Prostate gland (tissue), 2 donors: Measurements from ENCODE around the gene CCRL2. TPM values are rescaled to one million over a fixed set of nuclear protein-coding genes. Genes with fewer than 3 reads are reported as not detected.

Source experiments
- DNase-seq: peaks from one replicate; pipeline ENCODE4 v3.0.0-alpha.2; 2019; ENCODE audit warnings: low spot score
- H3K27ac ChIP-seq, 2 donors: fragments of 200-600 bp; sonication (generic); 2 replicates each; pipeline ENCODE4 v1.5.1; 2017 to 2019
- H3K27me3 ChIP-seq: fragments of 200-600 bp; sonication (generic); replicated peaks from 2 replicates; pipeline ENCODE4 v1.5.1; 2019; ENCODE audit not compliant: insufficient read depth
- H3K36me3 ChIP-seq, 2 donors: fragments of 200-600 bp; sonication (generic); 1 replicate in 1 of 2; 2 replicates in 1 of 2; pipeline versions ENCODE4 v1.5.1 to v1.8.1; 2017 to 2019
- H3K4me1 ChIP-seq: fragments of 200-600 bp; sonication (generic); replicated peaks from 2 replicates; pipeline ENCODE4 v1.5.1; 2019
- H3K4me3 ChIP-seq, 2 donors: fragments of 200-600 bp; sonication (generic); 2 replicates each; pipeline ENCODE4 v1.5.1; 2017 to 2019
- H3K9me3 ChIP-seq: fragments of 200-600 bp; sonication (generic); 2 replicates; pipeline ENCODE4 v1.5.1; 2017
- CTCF ChIP-seq, 4 experiments: fragments of 200-600 bp in 2 of 4; fragments of 450-650 bp in 2 of 4; sonication (generic) in 2 of 4; IDR thresholded peaks; 1 replicate in 3 of 4; 2 replicates in 1 of 4; pipeline ENCODE4 v1.5.1; 2016 to 2019; ENCODE audit warnings: antibody characterized with exemption in 4 of 4, mild to moderate bottlenecking in 2 of 4, moderate library complexity in 2 of 4
- POLR2A ChIP-seq: fragments of 450-650 bp; IDR thresholded peaks from one replicate; pipeline ENCODE4 v1.6.1; 2016; ENCODE audit warnings: antibody characterized with exemption, mild to moderate bottlenecking
- POLR2AphosphoS5 ChIP-seq: sonication (generic); formaldehyde crosslinking; IDR thresholded peaks from one replicate; pipeline ENCODE4 v1.6.1; 2017; ENCODE audit warnings: antibody characterized with exemption
- WGBS: methylation state at CpG from one replicate; pipeline ENCODE4 v1.1.5; 2018; 5-methylcytosine and 5-hydroxymethylcytosine counted together
- intact Hi-C: fragments of 100-400 bp; cut with DNase I; formaldehyde crosslinking; loops from one replicate; pipeline ENCODE4 v1.14.2; 2022
- total RNA-seq, 2 donors: library from RNA; depleted of rRNA; stranded (reverse); fragments of >200 nt; gene quantifications; one replicate each; pipeline ENCODE4 v1.1.0, GENCODE V29; 2016

The CCRL2 gene
- total RNA-seq, 2 donors from 2014 or later: 0.09 to 0.45 TPM

GRCh38 chr3:46397111-46397510, 9.9 kb upstream of the CCRL2 start:
- 64% methylated on average over 7 of the region's 7 CpGs for WGBS

GRCh38 chr3:46398186-46398955, 8.7 kb upstream of the CCRL2 start:
- H3K4me1 ChIP-seq: no peaks in the 10 kb centered on the region
- intact Hi-C loops: no loop called here
- no peaks in the 10 kb centered on the region for H3K9me3 ChIP-seq
- no peaks in the 10 kb centered on the region for H3K27me3 ChIP-seq
- TF ChIP-seq POLR2A (no peak), POLR2AphosphoS5 (no peak), CTCF (IDR thresholded peaks at IDR 0.05) (no peak)
- no peak overlapping the region for H3K27ac ChIP-seq
- H3K4me3 ChIP-seq: no peak overlapping the region
- H3K36me3 ChIP-seq: no peaks in the 10 kb centered on the region
- WGBS: 91% methylated on average over 6 of the region's 6 CpGs
- no peak for DNase-seq

More at GRCh38 chr3:46397111-46397510, 9.9 kb upstream of the CCRL2 start:
- Histone ChIP-seq H3K4me1 (no peaks in the 10 kb centered on the region), H3K27me3 (no peaks in the 10 kb centered on the region), H3K9me3 (no peaks in the 10 kb centered on the region), H3K27ac (no peak overlapping the region), H3K4me3 (no peak overlapping the region), H3K36me3 (no peaks in the 10 kb centered on the region)
- no peak for TF ChIP-seq POLR2A
- TF ChIP-seq POLR2AphosphoS5: no peak
- no peak for DNase-seq
- intact Hi-C loops: no loop called here

GRCh38 chr3:46399098-46399497, 8.0 kb upstream of the CCRL2 start:
- no peaks in the 10 kb centered on the region for H3K27me3 ChIP-seq
- 75% methylated on average over 2 of the region's 2 CpGs for WGBS
- DNase-seq: no peak

GRCh38 chr3:46399557-46399956, 7.5 kb upstream of the CCRL2 start:
- Histone ChIP-seq H3K27ac (no peak overlapping the region), H3K4me1 (no peaks in the 10 kb centered on the region), H3K36me3 (no peaks in the 10 kb centered on the region), H3K9me3 (no peaks in the 10 kb centered on the region), H3K4me3 (no peak overlapping the region), H3K27me3 (no peaks in the 10 kb centered on the region)
- 72% methylated on average over 2 of the region's 2 CpGs for WGBS
- TF ChIP-seq POLR2A (no peak), CTCF (IDR thresholded peaks at IDR 0.05) (no peak), POLR2AphosphoS5 (no peak)
- DNase-seq: no peak
- intact Hi-C loops: no loop called here

More at GRCh38 chr3:46399098-46399497, 8.0 kb upstream of the CCRL2 start:
- intact Hi-C loops: no loop called here
- no peak overlapping the region for H3K4me3 ChIP-seq
- H3K27ac ChIP-seq: no peak overlapping the region
- H3K4me1 ChIP-seq: no peaks in the 10 kb centered on the region
- no peaks in the 10 kb centered on the region for H3K36me3 ChIP-seq
- no peaks in the 10 kb centered on the region for H3K9me3 ChIP-seq
- TF ChIP-seq CTCF (IDR thresholded peaks at IDR 0.05): no peak
- TF ChIP-seq POLR2AphosphoS5: no peak
- TF ChIP-seq POLR2A: no peak

GRCh38 chr3:46400000-46400734, 6.9 kb upstream of the CCRL2 start:
- intact Hi-C loops: no loop called here
- WGBS: 84% methylated on average over 8 of the region's 8 CpGs

More at GRCh38 chr3:46400000-46400734, 6.9 kb upstream of the CCRL2 start:
- H3K27me3 ChIP-seq: no peaks in the 10 kb centered on the region
- no peak overlapping the region for H3K4me3 ChIP-seq
- no peak overlapping the region for H3K27ac ChIP-seq
- H3K36me3 ChIP-seq: no peaks in the 10 kb centered on the region
- TF ChIP-seq POLR2A: no peak
- TF ChIP-seq CTCF (IDR thresholded peaks at IDR 0.05): no peak
- TF ChIP-seq POLR2AphosphoS5: no peak
- no peak for DNase-seq
- H3K4me1 ChIP-seq: no peaks in the 10 kb centered on the region
- H3K9me3 ChIP-seq: no peaks in the 10 kb centered on the region
